ENCODE results near the gene NDUFS3. TPM values are rescaled to one million over a fixed set of nuclear protein-coding genes. Genes with fewer than 3 reads are reported as not detected.

The NDUFS3 gene
- total and polyA plus RNA-seq, 10 of the 15 experiments (the other 5 are each of a cell fraction or from before 2014, with no cell fraction given), result 22.3 to 217 (median 125) TPM

DNA sequence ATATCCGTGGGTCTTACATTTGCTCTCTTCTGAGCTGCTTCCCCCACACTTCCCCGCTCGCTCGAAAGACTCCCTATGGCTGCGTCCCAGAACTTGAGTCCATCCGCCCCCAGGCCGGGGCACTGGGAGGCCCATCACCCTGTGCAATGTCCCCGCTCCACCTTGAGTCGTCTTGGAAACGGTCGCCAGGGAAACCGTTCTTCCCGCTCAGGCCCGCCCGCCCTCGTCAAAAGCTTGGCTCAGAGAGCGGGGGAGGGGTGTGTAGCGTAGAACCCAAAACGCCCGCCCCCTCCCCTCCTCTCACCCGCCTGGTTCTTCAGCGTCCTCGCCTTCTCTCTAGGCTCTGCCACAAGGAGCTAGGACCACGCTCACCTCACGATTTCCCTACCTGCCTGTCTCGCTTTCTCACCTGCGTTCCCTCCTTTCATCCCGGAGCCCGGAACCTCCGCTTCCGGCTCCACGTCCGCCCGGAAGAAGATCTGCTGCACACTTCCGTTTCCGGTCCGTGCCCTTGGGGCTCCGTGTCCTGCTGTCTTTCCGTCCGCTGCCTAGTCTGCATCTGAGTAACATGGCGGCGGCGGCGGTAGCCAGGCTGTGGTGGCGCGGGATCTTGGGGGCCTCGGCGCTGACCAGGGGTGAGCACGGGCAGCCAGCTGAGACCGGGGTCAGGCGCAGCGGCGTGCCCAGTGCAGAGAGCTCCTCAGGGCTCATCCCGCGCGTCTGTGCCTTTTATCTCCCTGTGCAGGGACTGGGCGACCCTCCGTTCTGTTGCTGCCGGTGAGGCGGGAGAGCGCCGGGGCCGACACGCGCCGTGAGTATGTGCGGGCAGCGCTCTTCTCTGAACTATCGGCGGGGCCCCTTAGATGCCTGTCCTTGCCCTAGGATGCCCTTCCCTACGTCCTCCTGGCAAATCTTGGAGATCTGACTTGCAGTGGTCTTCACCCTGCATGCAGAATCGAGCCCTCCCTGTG, at the start of gene NDUFS3, which contains the start of gene KBTBD4 (continued):
- peak in 1 of 2 experiments; percentile 80; a peak in 2 of 4 replicates for TF ChIP-seq ETV6 (conservative IDR thresholded peaks at IDR 0.05 in 1 of 2, IDR thresholded peaks at IDR 0.05 in 1 of 2; ENCODE audit: borderline replicate concordance in 1 of 2, low read depth in 1 of 2)
- TF ChIP-seq RELA (IDR thresholded peaks at IDR 0.05; ENCODE audit: borderline replicate concordance, partially characterized antibody), result peak; percentile 90
- no peak; the same call in 1 of the 2 replicates for TF ChIP-seq RBBP5 (conservative IDR thresholded peaks at IDR 0.05)
- TF ChIP-seq ATF7 (IDR thresholded peaks at IDR 0.05; ENCODE audit: low read depth), result peak; percentile 76
- TF ChIP-seq, protein P1, sequence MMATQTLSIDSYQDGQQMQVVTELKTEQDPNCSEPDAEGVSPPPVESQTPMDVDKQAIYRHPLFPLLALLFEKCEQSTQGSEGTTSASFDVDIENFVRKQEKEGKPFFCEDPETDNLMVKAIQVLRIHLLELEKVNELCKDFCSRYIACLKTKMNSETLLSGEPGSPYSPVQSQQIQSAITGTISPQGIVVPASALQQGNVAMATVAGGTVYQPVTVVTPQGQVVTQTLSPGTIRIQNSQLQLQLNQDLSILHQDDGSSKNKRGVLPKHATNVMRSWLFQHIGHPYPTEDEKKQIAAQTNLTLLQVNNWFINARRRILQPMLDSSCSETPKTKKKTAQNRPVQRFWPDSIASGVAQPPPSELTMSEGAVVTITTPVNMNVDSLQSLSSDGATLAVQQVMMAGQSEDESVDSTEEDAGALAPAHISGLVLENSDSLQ (IDR thresholded peaks at IDR 0.05), result peak; percentile 93
- peak; percentile 84 for TF ChIP-seq SIX5 (IDR thresholded peaks at IDR 0.05; ENCODE audit: low read depth, low read length, severe bottlenecking)
- peak; percentile 95 for TF ChIP-seq IKZF1 (conservative IDR thresholded peaks at IDR 0.05)
- peak; percentile 29 for TF ChIP-seq SMAD1 (IDR thresholded peaks at IDR 0.05; ENCODE audit: low read depth, partially characterized antibody)
- peak; percentile 97 for TF ChIP-seq RB1 (IDR thresholded peaks at IDR 0.05; ENCODE audit: borderline replicate concordance)
- TF ChIP-seq, protein P2, sequence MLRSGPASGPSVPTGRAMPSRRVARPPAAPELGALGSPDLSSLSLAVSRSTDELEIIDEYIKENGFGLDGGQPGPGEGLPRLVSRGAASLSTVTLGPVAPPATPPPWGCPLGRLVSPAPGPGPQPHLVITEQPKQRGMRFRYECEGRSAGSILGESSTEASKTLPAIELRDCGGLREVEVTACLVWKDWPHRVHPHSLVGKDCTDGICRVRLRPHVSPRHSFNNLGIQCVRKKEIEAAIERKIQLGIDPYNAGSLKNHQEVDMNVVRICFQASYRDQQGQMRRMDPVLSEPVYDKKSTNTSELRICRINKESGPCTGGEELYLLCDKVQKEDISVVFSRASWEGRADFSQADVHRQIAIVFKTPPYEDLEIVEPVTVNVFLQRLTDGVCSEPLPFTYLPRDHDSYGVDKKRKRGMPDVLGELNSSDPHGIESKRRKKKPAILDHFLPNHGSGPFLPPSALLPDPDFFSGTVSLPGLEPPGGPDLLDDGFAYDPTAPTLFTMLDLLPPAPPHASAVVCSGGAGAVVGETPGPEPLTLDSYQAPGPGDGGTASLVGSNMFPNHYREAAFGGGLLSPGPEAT (IDR thresholded peaks at IDR 0.05; ENCODE audit: low read depth), result peak; percentile 99
- TF ChIP-seq, protein P3, sequence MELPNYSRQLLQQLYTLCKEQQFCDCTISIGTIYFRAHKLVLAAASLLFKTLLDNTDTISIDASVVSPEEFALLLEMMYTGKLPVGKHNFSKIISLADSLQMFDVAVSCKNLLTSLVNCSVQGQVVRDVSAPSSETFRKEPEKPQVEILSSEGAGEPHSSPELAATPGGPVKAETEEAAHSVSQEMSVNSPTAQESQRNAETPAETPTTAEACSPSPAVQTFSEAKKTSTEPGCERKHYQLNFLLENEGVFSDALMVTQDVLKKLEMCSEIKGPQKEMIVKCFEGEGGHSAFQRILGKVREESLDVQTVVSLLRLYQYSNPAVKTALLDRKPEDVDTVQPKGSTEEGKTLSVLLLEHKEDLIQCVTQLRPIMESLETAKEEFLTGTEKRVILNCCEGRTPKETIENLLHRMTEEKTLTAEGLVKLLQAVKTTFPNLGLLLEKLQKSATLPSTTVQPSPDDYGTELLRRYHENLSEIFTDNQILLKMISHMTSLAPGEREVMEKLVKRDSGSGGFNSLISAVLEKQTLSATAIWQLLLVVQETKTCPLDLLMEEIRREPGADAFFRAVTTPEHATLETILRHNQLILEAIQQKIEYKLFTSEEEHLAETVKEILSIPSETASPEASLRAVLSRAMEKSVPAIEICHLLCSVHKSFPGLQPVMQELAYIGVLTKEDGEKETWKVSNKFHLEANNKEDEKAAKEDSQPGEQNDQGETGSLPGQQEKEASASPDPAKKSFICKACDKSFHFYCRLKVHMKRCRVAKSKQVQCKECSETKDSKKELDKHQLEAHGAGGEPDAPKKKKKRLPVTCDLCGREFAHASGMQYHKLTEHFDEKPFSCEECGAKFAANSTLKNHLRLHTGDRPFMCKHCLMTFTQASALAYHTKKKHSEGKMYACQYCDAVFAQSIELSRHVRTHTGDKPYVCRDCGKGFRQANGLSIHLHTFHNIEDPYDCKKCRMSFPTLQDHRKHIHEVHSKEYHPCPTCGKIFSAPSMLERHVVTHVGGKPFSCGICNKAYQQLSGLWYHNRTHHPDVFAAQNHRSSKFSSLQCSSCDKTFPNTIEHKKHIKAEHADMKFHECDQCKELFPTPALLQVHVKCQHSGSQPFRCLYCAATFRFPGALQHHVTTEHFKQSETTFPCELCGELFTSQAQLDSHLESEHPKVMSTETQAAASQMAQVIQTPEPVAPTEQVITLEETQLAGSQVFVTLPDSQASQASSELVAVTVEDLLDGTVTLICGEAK (IDR thresholded peaks at IDR 0.05; ENCODE audit: borderline replicate concordance), result peak; percentile 100
- peak; percentile 72 to 99; a peak in 2 of 3 replicates for TF ChIP-seq EGR1 (IDR thresholded peaks at IDR 0.05; ENCODE audit: borderline replicate concordance in 1 of 2, low read depth in 2 of 2, low read length in 2 of 2)
- peak; percentile 98 for TF ChIP-seq ZNF207 (IDR thresholded peaks at IDR 0.05; ENCODE audit: borderline replicate concordance)
- TF ChIP-seq, protein P4, sequence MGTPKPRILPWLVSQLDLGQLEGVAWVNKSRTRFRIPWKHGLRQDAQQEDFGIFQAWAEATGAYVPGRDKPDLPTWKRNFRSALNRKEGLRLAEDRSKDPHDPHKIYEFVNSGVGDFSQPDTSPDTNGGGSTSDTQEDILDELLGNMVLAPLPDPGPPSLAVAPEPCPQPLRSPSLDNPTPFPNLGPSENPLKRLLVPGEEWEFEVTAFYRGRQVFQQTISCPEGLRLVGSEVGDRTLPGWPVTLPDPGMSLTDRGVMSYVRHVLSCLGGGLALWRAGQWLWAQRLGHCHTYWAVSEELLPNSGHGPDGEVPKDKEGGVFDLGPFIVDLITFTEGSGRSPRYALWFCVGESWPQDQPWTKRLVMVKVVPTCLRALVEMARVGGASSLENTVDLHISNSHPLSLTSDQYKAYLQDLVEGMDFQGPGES (IDR thresholded peaks at IDR 0.05), result 0 out of 2 replicates have a peak, but pooled peaks have one; percentile 38
